Activated gamma-delta T cell treated with anti-CD3 and anti-CD28 coated beads, Interleukin-2, amount 50 U/mL, for 16 hours (primary cell): ENCODE measurements around the gene PKN2.
"Not testable (repeated sequence)": the region's sequence is repeated elsewhere in the genome, so short reads cannot be mapped to it uniquely, and the experiment has no call there.

Experiments
- DNase-seq: peaks from one replicate; pipeline ENCODE4 v3.0.0-alpha.2; 2020; ENCODE audit warnings: low read depth

The PKN2 gene

DNA sequence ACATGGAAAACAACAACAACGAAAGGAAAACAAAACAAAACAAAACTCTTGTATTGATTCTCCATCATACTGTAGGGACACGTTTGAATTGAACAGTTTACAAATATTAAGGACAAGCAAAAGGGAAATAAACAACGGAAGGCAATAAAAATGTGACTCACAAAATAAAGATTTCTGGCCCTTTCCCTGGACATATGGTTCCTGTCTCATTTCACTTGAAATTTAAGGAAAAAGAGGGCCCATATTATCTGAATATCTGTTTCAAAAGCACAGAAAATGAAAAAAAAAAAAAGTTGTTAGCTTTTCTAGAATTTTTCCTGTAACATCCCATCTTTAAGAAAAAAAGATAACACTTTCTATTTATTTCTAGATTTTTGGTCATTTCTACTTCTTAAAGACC, 3.6 kb upstream of the PKN2 start:
- no peak for DNase-seq

GRCh38 chr1:88680911-88681622, 3.0 kb upstream of the PKN2 start:
- DNase-seq = no peak

DNA sequence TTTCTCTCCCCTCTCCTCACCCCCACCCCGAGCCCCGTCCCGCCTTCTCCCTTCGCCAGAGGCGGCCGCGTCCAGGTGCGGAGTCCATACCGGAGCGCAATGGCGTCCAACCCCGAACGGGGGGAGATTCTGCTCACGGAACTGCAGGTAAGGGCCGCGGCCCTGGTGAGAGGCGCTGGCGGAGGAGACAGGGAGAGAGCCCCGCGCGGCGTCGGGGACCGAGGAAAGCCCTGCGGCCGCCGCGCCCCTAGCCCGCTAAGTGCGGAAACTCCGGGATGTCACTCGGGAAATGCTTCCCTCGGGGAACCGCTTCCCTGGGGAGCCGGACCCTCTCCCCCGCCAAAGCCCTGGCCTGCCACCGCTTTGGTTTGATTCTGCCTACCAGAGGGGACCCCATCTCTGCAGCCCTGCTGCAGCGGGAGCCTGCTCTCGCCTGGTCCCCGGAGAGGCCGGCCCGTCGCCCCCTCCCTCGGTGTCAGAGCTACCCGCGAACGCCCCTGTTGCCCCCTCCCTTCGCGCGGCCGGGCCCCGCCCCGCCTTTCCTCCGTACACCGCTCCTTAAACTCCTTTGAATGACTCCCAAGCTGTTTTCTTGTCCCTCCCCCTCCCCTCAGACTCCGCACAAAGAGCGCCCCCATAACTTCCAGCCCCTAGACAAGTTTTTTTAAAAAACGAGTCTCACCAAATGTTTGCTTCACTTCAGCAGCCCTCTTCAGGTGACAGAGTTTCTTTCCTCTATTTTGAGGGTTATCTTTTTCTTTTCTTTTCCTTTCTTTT, 597 bp downstream of the PKN2 start:
- DNase-seq = peak; percentile 34

- DNase-seq = no peak
These were observed 1.2 kb downstream of the PKN2 start for GRCh38 chr1:88685259-88685620.

- no peak for DNase-seq
These were observed 7.5 kb downstream of the PKN2 start for GRCh38 chr1:88691540-88691939.

- DNase-seq = no peak
These were observed 11.7 kb downstream of the PKN2 start for GRCh38 chr1:88695781-88696180.

GRCh38 chr1:88697503-88697902, 13.4 kb downstream of the PKN2 start:
- DNase-seq = no peak

DNA sequence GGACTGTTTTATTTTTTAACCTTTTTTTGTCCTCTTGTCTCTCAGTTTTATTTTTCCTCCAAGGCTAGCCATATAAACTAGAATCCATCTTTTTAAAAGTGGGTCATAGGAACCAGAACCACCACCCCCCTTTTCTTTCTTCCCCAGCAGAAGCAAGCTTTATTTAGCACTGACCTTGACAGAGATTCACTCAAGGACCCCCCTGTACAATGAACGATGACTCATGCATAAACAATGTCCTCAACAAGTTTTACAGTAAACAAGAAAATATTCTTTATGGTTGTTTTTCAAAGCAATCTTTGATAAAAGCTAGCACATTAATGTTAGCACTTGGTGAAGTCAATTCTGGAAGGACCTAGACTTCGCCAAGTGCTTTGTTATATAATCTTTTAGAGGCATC, 14.1 kb downstream of the PKN2 start:
- DNase-seq = no peak

- DNase-seq = no peak
These were observed 14.7 kb downstream of the PKN2 start for GRCh38 chr1:88698764-88699163.

DNA sequence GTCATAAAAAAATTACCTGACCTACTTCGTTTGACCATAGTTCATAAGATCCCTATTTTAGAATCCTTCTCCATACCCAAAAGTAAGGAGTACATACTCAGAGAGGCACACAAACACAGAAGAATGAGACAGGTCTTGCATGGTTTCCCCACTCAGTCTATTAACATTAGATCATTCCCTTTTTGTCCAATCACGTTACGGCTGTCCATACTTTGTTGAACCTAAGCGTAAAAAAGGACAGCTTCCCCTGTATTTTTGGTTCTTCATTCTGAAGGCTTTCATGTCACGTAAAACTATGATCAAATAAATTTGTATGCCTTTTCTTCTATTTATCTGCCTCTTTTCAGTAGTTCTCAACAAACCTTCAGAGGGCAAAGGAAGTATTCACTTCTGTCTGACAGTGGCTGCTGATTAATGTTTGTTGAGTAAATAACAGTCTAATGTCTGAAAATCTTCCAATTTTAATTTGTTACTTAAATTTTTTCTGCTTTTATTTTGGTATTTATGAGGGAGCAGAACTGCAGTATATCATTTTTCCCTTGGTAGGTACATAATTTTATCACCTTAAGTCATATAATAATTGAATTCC, 16.4 kb downstream of the PKN2 start:
- DNase-seq = no peak

DNA sequence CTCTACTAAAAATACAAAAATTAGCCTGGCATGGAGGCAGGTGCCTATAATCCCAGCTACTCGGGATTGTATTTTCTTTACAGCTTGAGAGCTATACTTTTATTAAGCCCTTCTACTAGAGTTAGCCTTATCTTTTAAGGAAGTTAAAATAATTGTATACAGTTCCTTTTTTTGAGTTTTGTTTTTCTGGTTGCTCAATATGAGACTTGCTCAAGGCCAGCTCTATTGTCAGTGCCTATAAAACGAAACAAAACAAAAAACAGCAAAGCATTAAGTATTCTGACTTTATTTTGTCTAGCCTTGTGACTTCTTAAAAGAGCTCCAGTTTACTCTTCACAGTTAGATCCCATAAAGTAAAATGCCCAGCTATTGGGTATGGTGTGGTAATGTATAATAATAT, 17.2 kb downstream of the PKN2 start:
- DNase-seq = no peak

DNA sequence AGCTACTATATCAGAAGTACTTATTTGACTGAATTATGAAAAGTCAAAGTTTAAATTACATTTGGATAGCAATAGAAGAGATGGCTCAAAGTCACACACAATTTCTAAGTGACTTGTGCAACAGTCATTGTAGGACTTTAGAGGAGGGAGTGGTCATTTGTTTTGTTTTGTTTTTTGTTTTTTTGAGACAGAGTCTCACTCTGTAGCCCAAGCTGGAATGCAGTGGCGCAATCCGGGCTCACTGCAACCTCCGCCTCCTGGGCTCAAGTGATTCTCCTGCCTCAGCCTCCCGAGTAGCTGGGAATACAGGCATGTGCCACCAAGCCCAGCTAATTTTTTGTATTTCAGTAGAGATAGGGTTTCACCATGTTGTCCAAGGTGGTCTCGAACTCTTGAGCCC, 17.7 kb downstream of the PKN2 start:
- DNase-seq = not testable (repeated sequence)

GRCh38 chr1:88708011-88708410, 23.9 kb downstream of the PKN2 start:
- DNase-seq = no peak

- not testable (repeated sequence) for DNase-seq
These were observed 28.8 kb downstream of the PKN2 start for GRCh38 chr1:88712907-88713306.

- not testable (repeated sequence) for DNase-seq
These were observed 32.5 kb downstream of the PKN2 start for GRCh38 chr1:88716571-88716970.

- no peak for DNase-seq
These were observed 38.4 kb downstream of the PKN2 start for GRCh38 chr1:88722492-88722891.

DNA sequence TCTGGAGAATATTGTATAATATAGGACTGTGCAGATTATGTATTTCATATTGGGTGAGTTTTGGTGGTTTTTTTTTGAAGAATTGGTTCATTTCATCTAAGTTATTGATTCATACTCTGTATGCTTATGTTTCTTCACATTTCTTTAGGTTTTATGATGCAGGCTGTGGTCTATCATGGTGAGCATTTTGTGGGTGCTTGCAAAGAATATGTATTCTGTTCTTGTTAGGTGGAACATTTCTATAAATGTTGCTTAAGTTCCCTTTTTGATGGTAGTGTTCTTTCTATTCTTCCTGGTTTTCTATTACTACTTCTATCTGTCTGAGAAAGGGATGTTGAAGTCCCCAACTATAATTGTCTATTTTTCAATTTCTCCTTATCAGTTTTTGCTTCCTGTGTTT, 42.6 kb downstream of the PKN2 start:
- DNase-seq = no peak

GRCh38 chr1:88727205-88727604, 43.1 kb downstream of the PKN2 start:
- no peak for DNase-seq

DNA sequence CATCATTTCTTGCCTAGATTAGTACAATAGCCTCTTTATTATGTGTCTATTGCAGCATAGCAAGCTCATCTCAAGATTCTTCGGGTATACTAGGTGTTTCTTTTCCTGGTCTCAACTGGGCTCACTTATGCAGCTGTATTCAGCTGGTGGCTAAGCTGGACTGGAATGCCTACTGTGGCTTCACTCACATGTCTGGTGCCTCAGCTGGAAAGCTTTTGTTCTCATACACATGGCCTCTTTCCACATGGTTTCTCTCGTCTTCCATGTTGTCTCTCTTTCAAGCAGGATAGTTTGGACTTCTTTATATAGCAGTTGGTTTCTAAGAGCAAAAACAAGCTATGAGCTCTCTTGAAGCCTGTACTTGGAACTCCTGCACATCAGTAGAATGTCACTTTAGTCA, 45.2 kb downstream of the PKN2 start:
- DNase-seq = no peak

GRCh38 chr1:88730132-88730675, 46.1 kb downstream of the PKN2 start:
- DNase-seq = no peak

DNA sequence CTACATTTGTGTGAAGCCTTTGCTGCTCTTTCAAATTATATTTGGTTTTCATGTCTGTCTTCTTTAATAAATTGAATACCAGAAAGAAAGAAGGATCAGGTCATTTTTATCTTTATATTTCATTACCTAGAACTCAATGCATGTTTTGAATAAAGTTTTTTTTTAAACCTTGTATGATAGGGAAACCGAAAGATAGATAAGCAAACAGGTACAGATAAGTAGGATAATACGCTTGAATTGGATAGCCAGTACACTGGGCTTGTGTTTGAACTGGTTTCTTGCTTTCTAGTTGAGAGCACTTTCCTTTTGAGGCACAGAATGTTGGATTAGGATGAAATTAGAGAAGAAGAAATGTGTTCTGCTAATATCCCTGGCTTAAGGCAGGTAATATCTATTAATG, 46.9 kb downstream of the PKN2 start:
- no peak for DNase-seq

DNA sequence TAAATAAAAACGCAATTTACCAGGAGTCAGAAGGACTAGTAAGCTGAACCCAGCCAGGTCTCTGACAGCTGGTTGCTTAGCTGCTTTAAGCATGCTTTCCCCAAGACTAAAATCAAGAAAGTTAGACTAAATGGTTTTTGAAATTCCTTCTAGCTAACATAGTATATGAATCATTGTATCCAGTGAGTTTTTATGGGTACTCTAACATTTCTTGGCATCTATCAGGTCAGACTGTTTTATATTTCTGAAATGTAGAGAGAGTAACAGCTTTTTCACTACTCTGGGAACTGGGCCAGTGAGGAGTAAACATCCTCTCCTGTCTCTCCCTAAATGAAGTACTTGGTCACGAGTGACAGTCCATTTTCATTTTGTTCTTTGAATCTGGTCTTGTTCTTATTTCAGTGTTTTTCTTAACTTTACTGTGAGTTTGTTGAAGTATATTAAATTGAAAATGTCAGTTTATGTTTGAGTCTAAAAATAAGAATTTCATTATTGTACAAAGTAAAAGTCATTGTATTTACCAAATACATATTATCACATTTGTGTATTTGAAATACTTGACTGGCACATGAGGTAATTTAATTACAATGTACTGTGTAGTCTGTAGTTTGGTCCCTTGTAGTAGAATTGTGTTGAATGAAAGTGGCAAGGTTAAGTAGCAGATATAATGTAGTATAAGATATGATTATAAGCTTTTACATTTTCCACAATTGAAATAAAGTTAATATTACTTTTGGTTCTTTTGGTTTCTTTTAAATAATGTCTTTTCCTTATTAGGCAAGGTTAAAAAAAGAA, 47.6 kb downstream of the PKN2 start:
- no peak for DNase-seq
